ENCODE results near the gene GSTCD.

Gene GSTCD

DNA sequence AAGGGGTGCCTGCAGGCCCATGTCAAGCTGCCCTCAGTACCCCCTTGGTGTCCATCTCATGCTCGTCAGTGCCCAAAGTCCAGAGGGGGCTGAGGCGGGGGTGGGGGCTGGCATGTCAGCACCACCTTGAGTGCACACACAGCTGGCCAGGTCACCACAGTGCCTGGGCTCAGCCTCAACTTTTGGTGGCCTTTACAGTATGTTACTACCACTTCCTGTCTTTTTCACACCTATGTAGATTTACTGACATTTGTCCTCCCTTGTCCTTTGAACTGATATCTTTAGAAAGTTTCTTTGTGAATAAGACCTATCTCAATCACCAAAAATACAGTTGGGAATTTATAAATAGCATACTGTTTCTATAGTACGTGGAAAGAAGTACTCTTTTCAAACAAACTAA lies 128.0 kb downstream of the GSTCD start:
- no peak for ATAC-seq
- no peak for TF ChIP-seq ZFP3 (CRISPR knock-in tag; IDR thresholded peaks at IDR 0.05)
- no peak for TF ChIP-seq CSRNP3 (CRISPR knock-in tag; IDR thresholded peaks at IDR 0.05)

DNA sequence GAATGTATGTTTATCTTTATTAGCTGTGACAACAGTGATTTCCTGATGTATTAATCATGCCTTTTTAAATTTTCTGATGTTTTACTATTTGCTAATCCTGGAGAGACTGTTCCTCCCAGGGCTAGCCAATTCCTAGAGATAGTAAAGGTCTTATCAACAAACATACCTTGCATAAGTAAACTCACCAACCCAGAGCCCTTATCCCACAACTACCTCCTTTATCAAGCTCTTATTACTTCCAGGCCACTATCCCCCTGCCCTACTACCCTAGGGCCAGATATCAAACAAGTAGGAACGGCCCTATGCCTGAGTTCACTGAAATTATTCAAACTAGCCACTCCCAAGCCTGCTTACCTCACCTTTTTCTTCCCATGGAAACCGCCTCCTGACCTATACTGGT lies 128.5 kb downstream of the GSTCD start:
- ATAC-seq = no peak
- TF ChIP-seq PATZ1 (CRISPR knock-in tag; IDR thresholded peaks at IDR 0.05; ENCODE audit: borderline replicate concordance) = no peak
- TF ChIP-seq POU6F1 (CRISPR knock-in tag; IDR thresholded peaks at IDR 0.05; ENCODE audit: borderline replicate concordance, low read depth) = no peak
- TF ChIP-seq ARNTL (CRISPR knock-in tag; IDR thresholded peaks at IDR 0.05; ENCODE audit: borderline replicate concordance, low read depth) = no peak
- no peak for TF ChIP-seq TOX (CRISPR knock-in tag; IDR thresholded peaks at IDR 0.05; ENCODE audit: borderline replicate concordance)
- no peak for TF ChIP-seq RARB (CRISPR knock-in tag; IDR thresholded peaks at IDR 0.05)
- no peak for TF ChIP-seq SNAI2 (CRISPR knock-in tag; IDR thresholded peaks at IDR 0.05)
- no peak for TF ChIP-seq ZFP30 (CRISPR knock-in tag; IDR thresholded peaks at IDR 0.05)
- TF ChIP-seq ZNF8 (CRISPR knock-in tag; IDR thresholded peaks at IDR 0.05) = no peak
- TF ChIP-seq TCF4 (CRISPR knock-in tag; IDR thresholded peaks at IDR 0.05; ENCODE audit: borderline replicate concordance) = no peak

GRCh38 chr4:105838082-105838481 lies 129.5 kb downstream of the GSTCD start:
- ATAC-seq = no peak
- TF ChIP-seq BACH2 (CRISPR knock-in tag; IDR thresholded peaks at IDR 0.05; ENCODE audit: borderline replicate concordance) (no peak), CSDC2 (CRISPR knock-in tag; IDR thresholded peaks at IDR 0.05) (no peak), ZFP30 (CRISPR knock-in tag; IDR thresholded peaks at IDR 0.05) (no peak), RARB (CRISPR knock-in tag; IDR thresholded peaks at IDR 0.05) (no peak), TOX (CRISPR knock-in tag; IDR thresholded peaks at IDR 0.05; ENCODE audit: borderline replicate concordance) (no peak), TCF4 (CRISPR knock-in tag; IDR thresholded peaks at IDR 0.05; ENCODE audit: borderline replicate concordance) (no peak), ARNTL (CRISPR knock-in tag; IDR thresholded peaks at IDR 0.05; ENCODE audit: borderline replicate concordance, low read depth) (no peak), CSRNP3 (CRISPR knock-in tag; IDR thresholded peaks at IDR 0.05) (no peak), ZNF8 (CRISPR knock-in tag; IDR thresholded peaks at IDR 0.05) (no peak), POU6F1 (CRISPR knock-in tag; IDR thresholded peaks at IDR 0.05; ENCODE audit: borderline replicate concordance, low read depth) (no peak), ESRRG (CRISPR knock-in tag; IDR thresholded peaks at IDR 0.05) (no peak), ZNF565 (CRISPR knock-in tag; conservative IDR thresholded peaks at IDR 0.05; ENCODE audit: low read depth) (no peak), CREB5 (CRISPR knock-in tag; IDR thresholded peaks at IDR 0.05; ENCODE audit: low read depth) (no peak)

DNA sequence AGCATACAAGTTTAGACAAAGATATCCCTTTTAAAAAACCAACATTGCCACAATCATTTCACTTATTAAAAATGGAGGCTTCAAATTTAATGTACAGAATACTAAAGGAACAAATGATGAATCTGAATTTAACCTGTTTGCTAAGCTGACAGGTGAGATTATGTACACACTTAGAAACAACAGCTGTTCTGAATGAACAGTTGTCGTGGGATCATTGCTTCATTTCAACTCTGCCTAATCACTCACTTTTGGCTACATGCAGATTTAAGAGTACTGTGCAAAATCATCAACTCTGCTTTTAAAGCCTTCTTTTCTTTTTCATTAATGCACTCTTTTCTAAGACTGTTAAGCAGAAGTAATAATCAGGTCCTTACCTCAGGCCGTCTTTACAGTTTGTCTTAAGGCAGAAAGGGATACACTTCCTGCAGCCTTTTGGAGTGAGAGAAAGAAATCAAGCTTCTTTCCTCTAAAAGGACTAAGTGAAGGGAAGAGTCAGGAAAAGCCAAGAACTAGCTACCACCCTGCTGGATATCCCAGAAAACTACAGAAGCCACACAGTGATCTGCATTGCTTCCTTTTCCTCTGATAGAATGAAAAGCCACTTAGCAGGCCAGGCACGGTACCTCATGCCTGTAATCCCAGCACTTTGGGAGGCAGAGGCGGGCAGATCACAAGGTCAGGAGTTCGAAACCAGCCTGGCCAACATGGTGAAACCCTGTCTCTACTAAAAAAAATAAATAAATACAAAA lies 132.0 kb downstream of the GSTCD start:
- no peak for ATAC-seq
- TF ChIP-seq ZNF565 (CRISPR knock-in tag; conservative IDR thresholded peaks at IDR 0.05; ENCODE audit: low read depth) = no peak
- TF ChIP-seq PPARA (CRISPR knock-in tag; IDR thresholded peaks at IDR 0.05; ENCODE audit: borderline replicate concordance) = no peak
- no peak for TF ChIP-seq GLIS3 (CRISPR knock-in tag; IDR thresholded peaks at IDR 0.05)
- TF ChIP-seq SNAI2 (CRISPR knock-in tag; IDR thresholded peaks at IDR 0.05) = no peak
- TF ChIP-seq, protein P1, sequence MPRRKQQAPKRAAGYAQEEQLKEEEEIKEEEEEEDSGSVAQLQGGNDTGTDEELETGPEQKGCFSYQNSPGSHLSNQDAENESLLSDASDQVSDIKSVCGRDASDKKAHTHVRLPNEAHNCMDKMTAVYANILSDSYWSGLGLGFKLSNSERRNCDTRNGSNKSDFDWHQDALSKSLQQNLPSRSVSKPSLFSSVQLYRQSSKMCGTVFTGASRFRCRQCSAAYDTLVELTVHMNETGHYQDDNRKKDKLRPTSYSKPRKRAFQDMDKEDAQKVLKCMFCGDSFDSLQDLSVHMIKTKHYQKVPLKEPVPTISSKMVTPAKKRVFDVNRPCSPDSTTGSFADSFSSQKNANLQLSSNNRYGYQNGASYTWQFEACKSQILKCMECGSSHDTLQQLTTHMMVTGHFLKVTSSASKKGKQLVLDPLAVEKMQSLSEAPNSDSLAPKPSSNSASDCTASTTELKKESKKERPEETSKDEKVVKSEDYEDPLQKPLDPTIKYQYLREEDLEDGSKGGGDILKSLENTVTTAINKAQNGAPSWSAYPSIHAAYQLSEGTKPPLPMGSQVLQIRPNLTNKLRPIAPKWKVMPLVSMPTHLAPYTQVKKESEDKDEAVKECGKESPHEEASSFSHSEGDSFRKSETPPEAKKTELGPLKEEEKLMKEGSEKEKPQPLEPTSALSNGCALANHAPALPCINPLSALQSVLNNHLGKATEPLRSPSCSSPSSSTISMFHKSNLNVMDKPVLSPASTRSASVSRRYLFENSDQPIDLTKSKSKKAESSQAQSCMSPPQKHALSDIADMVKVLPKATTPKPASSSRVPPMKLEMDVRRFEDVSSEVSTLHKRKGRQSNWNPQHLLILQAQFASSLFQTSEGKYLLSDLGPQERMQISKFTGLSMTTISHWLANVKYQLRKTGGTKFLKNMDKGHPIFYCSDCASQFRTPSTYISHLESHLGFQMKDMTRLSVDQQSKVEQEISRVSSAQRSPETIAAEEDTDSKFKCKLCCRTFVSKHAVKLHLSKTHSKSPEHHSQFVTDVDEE (CRISPR knock-in tag; IDR thresholded peaks at IDR 0.05) = no peak
- TF ChIP-seq BACH2 (CRISPR knock-in tag; IDR thresholded peaks at IDR 0.05; ENCODE audit: borderline replicate concordance) = no peak
- TF ChIP-seq TCF4 (CRISPR knock-in tag; IDR thresholded peaks at IDR 0.05; ENCODE audit: borderline replicate concordance) = no peak
- TF ChIP-seq POU6F1 (CRISPR knock-in tag; IDR thresholded peaks at IDR 0.05; ENCODE audit: borderline replicate concordance, low read depth) = no peak
- TF ChIP-seq ZNF8 (CRISPR knock-in tag; IDR thresholded peaks at IDR 0.05) = no peak
- TF ChIP-seq ZFP3 (CRISPR knock-in tag; IDR thresholded peaks at IDR 0.05) = no peak
- TF ChIP-seq ESRRG (CRISPR knock-in tag; IDR thresholded peaks at IDR 0.05) = no peak

All from SK-N-SH treated with all-trans-retinoic acid at 6 μM for 48 hours (cell line).